GM12878 (cell line): Measurements from ENCODE around the gene SREK1. TPM values are rescaled to one million over a fixed set of nuclear protein-coding genes. Genes with fewer than 3 reads are reported as not detected.

Experiments used
- ATAC-seq: fragments of 200-7000 bp; cut with Tn5 transposase; 3 replicates; pipeline ENCODE4 v1.9.1; 2020; ENCODE audit warnings: mild to moderate bottlenecking, moderate library complexity
- BruUV-seq: library from RNA; stranded (reverse); fragments of 400-500 nt; replicated peaks from 2 replicates; lab custom pipeline; 2021; lab: Mats Ljungman, UMichigan
- CTCF ChIA-PET: fragments of 300-600 bp; sonication (Branson Sonifier 250); formaldehyde crosslinking; extraction: SDS; loops from one replicate; lab custom pipeline; 2021; ENCODE audit warnings: inconsistent platforms; lab: Yijun Ruan, JAX
- POLR2A ChIA-PET: fragments of 350-600 bp; formaldehyde crosslinking; extraction: SDS; loops from one replicate; lab custom pipeline; 2021; ENCODE audit warnings: inconsistent platforms; lab: Charles Lee
- RAD21 ChIA-PET: fragments of 300-600 bp; sonication (Branson Sonifier 250); formaldehyde crosslinking; loops from one replicate; lab custom pipeline; 2023; ENCODE audit warnings: antibody characterized with exemption; ENCODE audit not compliant: unreplicated experiment; lab: Charles Lee
- SMC1A ChIA-PET: fragments of 300-600 bp; sonication (Branson Sonifier 250); formaldehyde crosslinking; loops from one replicate; lab custom pipeline; 2023; ENCODE audit not compliant: unreplicated experiment, uncharacterized antibody; lab: Charles Lee
- DNase-seq: peaks from one replicate; pipeline ENCODE4 v3.0.0-alpha.2; 2011; ENCODE audit warnings: low read depth, low spot score
- FAIRE-seq: peaks from 3 replicates; lab custom pipeline; 2011; peaks lifted over from hg19 to GRCh38; lab: Jason Lieb, UNC
- H2AFZ ChIP-seq: 2 replicates; pipeline ENCODE4 v1.6.0; 2011; ENCODE audit warnings: low read depth, low read length, control low read depth; ENCODE audit not compliant: control insufficient read depth
- H3K27ac ChIP-seq: 2 replicates; pipeline ENCODE4 v1.5.1; 2011; ENCODE audit warnings: control low read depth; ENCODE audit not compliant: control insufficient read depth, insufficient read depth
- H3K27me3 ChIP-seq, 2 experiments: replicated peaks in 1 of 2; 2 replicates each; pipeline versions ENCODE4 v1.6.0 to v1.6.1; 2011; ENCODE audit warnings: low read length in 1 of 2; ENCODE audit not compliant: control insufficient read depth in 2 of 2, insufficient read depth in 2 of 2
- H3K36me3 ChIP-seq, 2 experiments: 2 replicates each; pipeline ENCODE4 v1.5.1; 2011; ENCODE audit warnings: low read length in 1 of 2; ENCODE audit not compliant: control insufficient read depth in 2 of 2, insufficient read depth in 2 of 2
- H3K4me1 ChIP-seq: 2 replicates; pipeline ENCODE4 v1.6.1; 2011; ENCODE audit warnings: mild to moderate bottlenecking, low read length, moderate library complexity, mixed read lengths; ENCODE audit not compliant: control insufficient read depth, insufficient read depth
- H3K4me2 ChIP-seq: 2 replicates; pipeline ENCODE4 v1.6.0; 2011; ENCODE audit warnings: control low read depth; ENCODE audit not compliant: control insufficient read depth, insufficient read depth
- H3K4me3 ChIP-seq: fragments of 200-600 bp; sonication (generic); 2 replicates; pipeline ENCODE4 v1.5.1; 2016
- H3K79me2 ChIP-seq: 2 replicates; pipeline ENCODE4 v1.6.0; 2011; ENCODE audit warnings: low read length; ENCODE audit not compliant: control insufficient read depth, insufficient read depth
- H3K9ac ChIP-seq: 2 replicates; pipeline ENCODE4 v1.8.0; 2011; ENCODE audit warnings: low read length, control low read depth, mixed read lengths; ENCODE audit not compliant: control insufficient read depth, insufficient read depth
- H3K9me3 ChIP-seq: replicated peaks from 3 replicates; pipeline ENCODE4 v1.5.1; 2011; ENCODE audit warnings: mild to moderate bottlenecking, low read length; ENCODE audit not compliant: control insufficient read depth, insufficient read depth
- H4K20me1 ChIP-seq: 2 replicates; pipeline ENCODE4 v1.6.0; 2011; ENCODE audit not compliant: control insufficient read depth, insufficient read depth
- BMI1 ChIP-seq: fragments of 450-650 bp; IDR thresholded peaks from 2 replicates; pipeline ENCODE4 v1.6.1; 2016; ENCODE audit warnings: mild to moderate bottlenecking, moderate library complexity, borderline replicate concordance
- CBX5 ChIP-seq: sonication (generic); IDR thresholded peaks from 2 replicates; pipeline ENCODE4 v1.6.1; 2016; ENCODE audit warnings: low read depth, moderate library complexity, mild to moderate bottlenecking, inconsistent platforms
- CREB1 ChIP-seq: IDR thresholded peaks from 2 replicates; pipeline ENCODE4 v1.6.1; 2012; ENCODE audit warnings: low read depth, mild to moderate bottlenecking, inconsistent platforms
- GABPA ChIP-seq: IDR thresholded peaks from 2 replicates; pipeline ENCODE4 v1.6.1; 2014; ENCODE audit warnings: antibody characterized with exemption, low read depth, mild to moderate bottlenecking, inconsistent platforms
- IRF5 ChIP-seq: fragments of 450-650 bp; IDR thresholded peaks from 2 replicates; pipeline ENCODE4 v1.6.1; 2017; ENCODE audit warnings: borderline replicate concordance
- MEF2B ChIP-seq: fragments of 450-650 bp; IDR thresholded peaks from 2 replicates; pipeline ENCODE4 v1.6.1; 2018; ENCODE audit warnings: mild to moderate bottlenecking, moderate library complexity; ENCODE audit not compliant: partially characterized antibody, poor library complexity, severe bottlenecking
- POU2F2 ChIP-seq: IDR thresholded peaks from 3 replicates; pipeline ENCODE4 v1.6.1; 2011; ENCODE audit warnings: low read depth, mild to moderate bottlenecking, low read length, borderline replicate concordance
- SMAD1 ChIP-seq: fragments of 450-650 bp; IDR thresholded peaks from 2 replicates; pipeline ENCODE4 v1.6.1; 2018; ENCODE audit warnings: mild to moderate bottlenecking, low read depth; ENCODE audit not compliant: partially characterized antibody
- WRNIP1 ChIP-seq: IDR thresholded peaks from 2 replicates; pipeline ENCODE4 v1.6.1; 2011; ENCODE audit warnings: low read depth, low read length, improper control_type of control experiment, borderline replicate concordance
- WGBS: methylation state at CpG from one replicate; pipeline ENCODE4 v1.1.6; 2016; ENCODE audit warnings: low lambda C conversion rate; ENCODE audit not compliant: insufficient replicate concordance, insufficient coverage; ENCODE audit errors: missing lambda C conversion rate; 5-methylcytosine and 5-hydroxymethylcytosine counted together
- in situ Hi-C: fragments of 300-500 bp; cut with MboI; formaldehyde crosslinking; loops from 9 replicates; pipeline ENCODE4 v1.14.3; 2018; ENCODE audit warnings: mixed read lengths
- intact Hi-C: fragments of 100-400 bp; cut with micrococcal nuclease; formaldehyde crosslinking; loops from one replicate; pipeline ENCODE4 v1.14.2; 2022; ENCODE audit not compliant: unreplicated experiment
- polyA plus RNA-seq, 11 experiments: library from polyadenylated mRNA; depleted of rRNA in 4 of 11; unstranded in 6 of 11; stranded (reverse) in 5 of 11; fragments of >200 nt; fragmentation: Nextera tagmentation in 4 of 11; fragmentation: Illumina TruSeq in 1 of 11; extraction: Ambion mirVana in 4 of 11; extraction: Trizol in 1 of 11; gene quantifications; 1 replicate in 1 of 11; 2 replicates in 10 of 11; pipeline versions ENCODE4 v1.2.1 to v1.2.3, GENCODE V29; 2011 to 2016; ENCODE audit warnings: inconsistent platforms in 2 of 11, missing spikeins in 2 of 11, low read depth in 1 of 11
- total RNA-seq, 4 experiments: library from RNA; depleted of rRNA in 3 of 4; stranded (reverse); fragments of >200 nt in 3 of 4; fragmentation: Illumina TruSeq in 1 of 4; extraction: Trizol in 1 of 4; gene quantifications; 2 replicates each; pipeline versions ENCODE4 v1.2.1 to v1.2.3, GENCODE V29; 2013 to 2021
- TF ChIP-seq, protein P1 (sequence below): fragments of 450-650 bp; IDR thresholded peaks from 2 replicates; pipeline ENCODE4 v1.6.1; 2018; ENCODE audit warnings: borderline replicate concordance, mild to moderate bottlenecking; ENCODE audit not compliant: partially characterized antibody
- TF ChIP-seq, protein P2 (sequence below): fragments of 450-650 bp; IDR thresholded peaks from 2 replicates; pipeline ENCODE4 v1.6.1; 2016; ENCODE audit warnings: mild to moderate bottlenecking, moderate library complexity, borderline replicate concordance

The SREK1 gene
- total and polyA plus RNA-seq, 10 of the 15 experiments (the other 5 are each of a cell fraction or from before 2014, with no cell fraction given), result 30.7 to 100 (median 61.5) TPM

DNA sequence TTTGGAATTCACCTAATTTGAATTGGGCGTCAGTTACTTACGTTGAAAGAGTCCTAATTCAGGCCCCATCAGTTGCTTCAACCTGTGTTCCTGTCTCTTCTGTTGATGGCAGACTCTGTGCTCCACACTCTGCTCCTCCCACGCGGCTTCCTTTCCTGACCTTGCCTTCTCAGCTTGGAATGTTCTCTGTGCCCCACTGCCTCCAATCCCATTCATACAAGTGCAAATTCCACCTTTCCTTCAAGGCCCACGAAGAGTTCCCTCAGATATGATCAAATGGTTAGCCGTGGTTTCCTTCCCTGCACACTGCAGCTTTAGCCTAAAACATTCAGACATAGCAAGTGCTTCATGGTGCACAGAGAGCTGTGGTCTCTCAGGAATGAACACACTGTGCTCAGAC lies 65.7 kb downstream of the SREK1 start:
- in situ Hi-C loops, result no loop called here
- ATAC-seq (no peak), FAIRE-seq (no peak), DNase-seq (no peak)
- H4K20me1 ChIP-seq, result no peaks in the 10 kb centered on the region
- ChIA-PET RAD21 (no interaction called here), SMC1A (no interaction called here), POLR2A (no interaction called here), CTCF (interaction anchor here (1.0 kb wide), 2 partner anchors 38 to 449 kb away, joined by 3 to 5 read pairs; no protein-coding TSS in a partner anchor)
- intact Hi-C loops, result no loop called here
- no peaks in the 10 kb centered on the region for H3K9me3 ChIP-seq
- H2AFZ ChIP-seq, result no peak overlapping the region
- BruUV-seq, result no TSS peak
- no peak overlapping the region for H3K4me3 ChIP-seq
- no peak overlapping the region for H3K9ac ChIP-seq
- no peaks in the 10 kb centered on the region; a peak in 1 of 4 replicates for H3K27me3 ChIP-seq
- H3K36me3 ChIP-seq, result no peaks in the 10 kb centered on the region
- H3K4me1 ChIP-seq, result no peaks in the 10 kb centered on the region
- 54% methylated on average over 6 of the region's 6 CpGs for WGBS
- H3K4me2 ChIP-seq, result no peak overlapping the region
- no peak overlapping the region for H3K27ac ChIP-seq
- TF ChIP-seq WRNIP1, result no peak
- no peak for TF ChIP-seq IRF5
- TF ChIP-seq, protein P1, sequence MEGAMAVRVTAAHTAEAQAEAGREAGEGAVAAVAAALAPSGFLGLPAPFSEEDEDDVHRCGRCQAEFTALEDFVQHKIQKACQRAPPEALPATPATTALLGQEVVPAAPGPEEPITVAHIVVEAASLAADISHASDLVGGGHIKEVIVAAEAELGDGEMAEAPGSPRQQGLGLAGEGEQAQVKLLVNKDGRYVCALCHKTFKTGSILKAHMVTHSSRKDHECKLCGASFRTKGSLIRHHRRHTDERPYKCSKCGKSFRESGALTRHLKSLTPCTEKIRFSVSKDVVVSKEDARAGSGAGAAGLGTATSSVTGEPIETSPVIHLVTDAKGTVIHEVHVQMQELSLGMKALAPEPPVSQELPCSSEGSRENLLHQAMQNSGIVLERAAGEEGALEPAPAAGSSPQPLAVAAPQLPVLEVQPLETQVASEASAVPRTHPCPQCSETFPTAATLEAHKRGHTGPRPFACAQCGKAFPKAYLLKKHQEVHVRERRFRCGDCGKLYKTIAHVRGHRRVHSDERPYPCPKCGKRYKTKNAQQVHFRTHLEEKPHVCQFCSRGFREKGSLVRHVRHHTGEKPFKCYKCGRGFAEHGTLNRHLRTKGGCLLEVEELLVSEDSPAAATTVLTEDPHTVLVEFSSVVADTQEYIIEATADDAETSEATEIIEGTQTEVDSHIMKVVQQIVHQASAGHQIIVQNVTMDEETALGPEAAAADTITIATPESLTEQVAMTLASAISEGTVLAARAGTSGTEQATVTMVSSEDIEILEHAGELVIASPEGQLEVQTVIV, result no peak
- TF ChIP-seq CREB1, result no peak
- TF ChIP-seq, protein P2, sequence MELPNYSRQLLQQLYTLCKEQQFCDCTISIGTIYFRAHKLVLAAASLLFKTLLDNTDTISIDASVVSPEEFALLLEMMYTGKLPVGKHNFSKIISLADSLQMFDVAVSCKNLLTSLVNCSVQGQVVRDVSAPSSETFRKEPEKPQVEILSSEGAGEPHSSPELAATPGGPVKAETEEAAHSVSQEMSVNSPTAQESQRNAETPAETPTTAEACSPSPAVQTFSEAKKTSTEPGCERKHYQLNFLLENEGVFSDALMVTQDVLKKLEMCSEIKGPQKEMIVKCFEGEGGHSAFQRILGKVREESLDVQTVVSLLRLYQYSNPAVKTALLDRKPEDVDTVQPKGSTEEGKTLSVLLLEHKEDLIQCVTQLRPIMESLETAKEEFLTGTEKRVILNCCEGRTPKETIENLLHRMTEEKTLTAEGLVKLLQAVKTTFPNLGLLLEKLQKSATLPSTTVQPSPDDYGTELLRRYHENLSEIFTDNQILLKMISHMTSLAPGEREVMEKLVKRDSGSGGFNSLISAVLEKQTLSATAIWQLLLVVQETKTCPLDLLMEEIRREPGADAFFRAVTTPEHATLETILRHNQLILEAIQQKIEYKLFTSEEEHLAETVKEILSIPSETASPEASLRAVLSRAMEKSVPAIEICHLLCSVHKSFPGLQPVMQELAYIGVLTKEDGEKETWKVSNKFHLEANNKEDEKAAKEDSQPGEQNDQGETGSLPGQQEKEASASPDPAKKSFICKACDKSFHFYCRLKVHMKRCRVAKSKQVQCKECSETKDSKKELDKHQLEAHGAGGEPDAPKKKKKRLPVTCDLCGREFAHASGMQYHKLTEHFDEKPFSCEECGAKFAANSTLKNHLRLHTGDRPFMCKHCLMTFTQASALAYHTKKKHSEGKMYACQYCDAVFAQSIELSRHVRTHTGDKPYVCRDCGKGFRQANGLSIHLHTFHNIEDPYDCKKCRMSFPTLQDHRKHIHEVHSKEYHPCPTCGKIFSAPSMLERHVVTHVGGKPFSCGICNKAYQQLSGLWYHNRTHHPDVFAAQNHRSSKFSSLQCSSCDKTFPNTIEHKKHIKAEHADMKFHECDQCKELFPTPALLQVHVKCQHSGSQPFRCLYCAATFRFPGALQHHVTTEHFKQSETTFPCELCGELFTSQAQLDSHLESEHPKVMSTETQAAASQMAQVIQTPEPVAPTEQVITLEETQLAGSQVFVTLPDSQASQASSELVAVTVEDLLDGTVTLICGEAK, result no peak
- no peak for TF ChIP-seq SMAD1
- TF ChIP-seq GABPA, result no peak
- TF ChIP-seq CBX5, result no peak
- TF ChIP-seq POU2F2, result no peak
- no peak for TF ChIP-seq MEF2B
- TF ChIP-seq BMI1, result no peak
- H3K79me2 ChIP-seq, result no peaks in the 10 kb centered on the region
